GM19035 (cell line): ENCODE data around the gene SLC26A2.
"Not testable (repeated sequence)": the region's sequence is repeated elsewhere in the genome, so short reads cannot be mapped to it uniquely, and the experiment has no call there.

Source experiments
- ATAC-seq: cut with Tn5 transposase; IDR thresholded peaks from one replicate; pipeline ENCODE4 v1.9.1; 2021; ENCODE audit not compliant: unreplicated experiment

The SLC26A2 gene

DNA sequence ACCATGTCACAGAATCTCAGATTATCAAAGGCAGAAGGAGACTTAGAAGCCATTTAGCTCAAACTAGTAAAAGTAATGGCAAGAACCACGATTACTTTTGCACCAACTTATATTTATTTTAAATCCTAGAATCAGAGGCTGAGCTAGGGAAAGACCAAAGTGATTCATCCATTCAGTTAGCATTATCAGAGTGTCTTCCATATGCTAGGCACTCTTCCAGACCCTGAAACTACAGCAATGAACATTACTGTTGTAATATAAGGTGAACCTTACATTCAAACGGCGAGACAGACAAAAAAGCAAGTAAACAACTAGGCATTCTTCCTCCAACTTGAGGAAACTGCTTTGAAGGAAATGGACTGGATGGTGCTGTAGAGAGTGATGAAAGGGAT lies 23.9 kb upstream of the SLC26A2 start:
- no peak for ATAC-seq

DNA sequence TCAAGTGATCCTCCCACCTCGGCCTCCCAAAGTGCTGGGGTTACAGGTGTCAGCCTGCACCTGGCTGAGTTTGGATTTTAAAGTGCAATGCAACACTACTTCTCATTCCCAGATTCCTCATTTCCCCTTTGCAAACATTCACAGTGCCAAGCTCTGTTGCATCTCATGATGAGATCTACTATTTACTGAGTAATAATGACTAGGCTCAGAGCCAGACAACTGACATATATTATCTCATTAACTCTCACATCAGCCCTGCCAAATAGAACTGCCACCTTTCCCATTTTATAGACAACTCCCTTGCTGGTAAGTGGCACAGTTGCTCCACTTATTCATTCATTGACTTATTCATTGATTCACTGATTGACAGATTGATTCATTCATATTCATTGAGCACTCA lies 22.9 kb upstream of the SLC26A2 start:
- ATAC-seq: no peak

DNA sequence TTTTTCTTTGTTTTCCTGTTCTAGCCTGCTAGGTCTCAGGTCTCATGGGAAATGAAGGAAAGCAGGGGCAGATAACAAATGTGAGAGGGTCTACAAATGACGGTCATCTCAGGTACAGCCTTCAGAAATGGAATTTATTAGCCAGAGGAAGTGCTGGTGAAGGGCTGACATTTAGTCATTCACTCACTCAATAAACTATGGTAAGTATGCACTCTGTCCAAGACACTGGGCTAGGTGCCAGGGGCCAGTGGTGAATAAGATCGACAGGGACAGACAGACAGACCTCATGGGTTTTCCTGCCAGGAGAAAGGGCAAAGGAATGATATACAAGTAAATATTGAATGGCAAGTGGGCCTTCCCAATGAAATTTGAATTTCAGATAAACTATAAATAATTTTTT lies 22.3 kb upstream of the SLC26A2 start:
- ATAC-seq: no peak

DNA sequence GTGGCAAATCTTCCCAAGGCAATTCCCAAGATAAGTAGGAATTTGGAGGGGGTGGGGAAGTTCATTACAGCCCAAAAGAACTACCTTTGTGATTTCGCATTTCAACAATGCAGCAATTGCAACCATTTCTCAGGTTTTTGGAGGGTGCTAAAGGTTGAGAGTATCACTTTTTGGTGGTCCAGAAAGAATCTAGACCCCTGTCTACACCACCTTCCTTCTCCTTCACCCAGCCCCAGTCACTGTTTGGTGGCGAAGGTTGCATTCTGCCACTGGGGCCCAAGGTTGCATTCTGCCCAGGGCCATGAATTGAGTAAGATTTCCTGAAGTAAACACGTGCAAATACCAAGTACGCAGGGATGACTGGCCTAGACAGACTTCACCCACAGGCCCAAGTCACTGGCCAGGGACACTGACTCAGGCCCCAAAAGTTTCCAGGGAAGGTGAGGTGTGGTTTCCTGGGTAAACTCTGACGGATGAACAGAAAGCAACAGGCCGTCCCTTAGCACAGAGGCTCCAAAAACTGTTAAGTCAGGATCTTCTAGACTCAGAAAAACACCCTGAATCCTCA lies 21.7 kb upstream of the SLC26A2 start:
- ATAC-seq: no peak

DNA sequence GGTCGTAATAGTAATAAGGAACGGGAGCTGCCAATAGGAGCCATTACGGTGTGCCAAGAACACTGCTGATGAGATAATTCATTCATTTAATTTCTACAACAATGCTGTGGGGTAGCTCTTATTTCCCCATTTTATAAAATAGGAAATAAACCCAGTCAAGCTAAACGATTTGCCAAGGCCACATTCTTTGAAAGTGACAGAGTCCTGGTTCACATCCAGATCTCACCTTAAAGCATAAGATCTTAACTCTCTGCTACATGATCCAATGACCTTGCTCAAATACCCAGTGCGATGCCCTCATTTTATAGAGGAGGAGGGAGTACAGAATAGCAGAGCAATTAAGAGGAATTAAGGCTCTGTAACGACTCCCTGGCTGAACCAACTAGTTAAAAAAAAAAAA lies 21.0 kb upstream of the SLC26A2 start:
- no peak for ATAC-seq

DNA sequence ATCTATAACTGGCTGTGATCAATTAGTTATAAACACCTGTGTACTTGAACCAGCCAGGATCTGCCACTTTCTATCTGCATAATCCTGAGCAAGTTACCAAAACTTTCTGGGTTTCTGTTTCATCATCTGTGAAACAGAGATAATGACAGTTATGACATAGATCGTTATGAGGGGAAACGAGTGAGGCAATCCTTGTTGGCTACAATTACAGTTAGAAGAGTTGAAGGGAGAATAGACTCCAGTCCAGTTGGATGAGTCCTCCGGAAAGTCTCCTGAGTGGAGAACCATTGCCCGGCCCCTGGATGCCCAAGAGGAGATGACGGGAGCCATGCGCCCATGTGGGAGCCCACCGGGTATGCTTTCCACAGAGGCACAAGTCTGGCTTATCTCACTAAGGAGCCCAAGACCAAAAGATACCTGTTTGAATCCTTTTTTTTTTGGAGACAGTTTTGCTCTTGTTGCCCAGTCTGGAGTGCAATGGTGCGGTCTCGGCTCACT lies 20.4 kb upstream of the SLC26A2 start:
- no peak for ATAC-seq

DNA sequence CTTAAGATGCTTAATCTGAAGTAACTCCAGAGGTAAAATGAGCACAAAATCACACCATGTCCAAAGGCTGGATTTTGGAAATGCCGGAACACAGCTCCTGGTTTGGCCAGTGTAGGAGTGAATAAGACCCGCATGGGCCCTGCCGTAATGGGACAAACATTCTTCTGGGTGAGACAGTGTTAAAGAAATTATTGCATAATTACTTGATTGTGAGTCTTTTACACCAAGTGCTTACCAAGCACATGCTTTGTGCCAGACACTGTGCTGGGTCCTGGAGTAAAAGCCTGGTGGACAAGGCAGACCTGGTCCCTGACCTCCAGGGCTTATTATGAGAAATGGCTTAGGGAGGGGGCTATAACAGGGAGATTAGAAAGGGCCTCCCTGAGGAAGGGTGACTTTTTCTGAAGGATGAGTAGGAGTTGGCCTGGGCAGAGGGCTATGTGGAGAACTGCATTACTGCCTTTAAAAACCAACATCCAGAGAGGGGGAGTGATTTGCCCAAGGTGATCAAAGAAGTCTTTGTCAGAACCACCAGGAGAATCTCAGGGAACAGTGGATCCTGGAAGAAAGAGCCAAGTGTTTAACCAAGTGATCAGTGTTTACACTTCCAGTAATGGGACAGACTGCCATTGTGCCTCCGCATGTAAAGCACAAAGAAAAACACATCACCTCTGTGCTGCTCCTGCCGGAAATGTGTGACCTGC lies 19.5 kb upstream of the SLC26A2 start:
- no peak for ATAC-seq

DNA sequence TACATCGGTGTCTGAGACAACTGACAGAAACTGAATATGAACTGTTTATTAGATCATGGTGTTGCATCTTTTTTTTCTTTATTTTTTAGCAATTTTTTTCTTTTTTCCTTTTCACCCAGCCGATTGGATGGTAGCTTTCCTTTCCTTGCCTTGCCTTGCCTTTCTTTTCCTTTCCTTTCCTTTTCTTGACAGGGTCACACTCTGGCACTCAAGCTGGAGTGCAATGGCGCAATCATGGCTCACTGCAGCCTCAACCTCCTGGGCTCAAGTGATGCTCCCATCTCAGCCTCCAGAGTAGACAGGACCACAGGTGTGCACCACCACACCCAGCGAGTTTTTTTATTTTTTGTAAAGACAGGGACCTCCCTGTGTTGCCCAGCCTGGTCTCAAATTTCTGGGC lies 18.8 kb upstream of the SLC26A2 start:
- no peak for ATAC-seq

DNA sequence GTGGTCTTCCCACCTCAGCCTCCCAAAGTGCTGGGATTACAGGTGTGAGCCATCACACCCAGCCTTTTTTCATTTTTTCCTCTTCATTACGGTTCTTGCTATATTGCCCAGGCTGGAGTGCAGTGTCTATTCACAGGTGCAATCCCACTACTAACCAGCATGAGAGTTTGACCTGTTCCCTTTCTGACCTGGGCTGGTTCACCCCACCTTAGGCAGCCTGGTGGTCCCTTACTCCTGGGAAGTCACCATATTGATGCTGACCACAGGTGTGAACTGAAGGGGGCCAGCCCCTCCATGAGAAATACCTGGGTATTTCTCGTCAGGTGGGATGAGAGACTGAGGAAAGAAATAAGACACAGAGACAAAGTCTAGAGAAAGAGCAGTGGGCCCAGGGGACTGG lies 18.4 kb upstream of the SLC26A2 start:
- no peak for ATAC-seq

DNA sequence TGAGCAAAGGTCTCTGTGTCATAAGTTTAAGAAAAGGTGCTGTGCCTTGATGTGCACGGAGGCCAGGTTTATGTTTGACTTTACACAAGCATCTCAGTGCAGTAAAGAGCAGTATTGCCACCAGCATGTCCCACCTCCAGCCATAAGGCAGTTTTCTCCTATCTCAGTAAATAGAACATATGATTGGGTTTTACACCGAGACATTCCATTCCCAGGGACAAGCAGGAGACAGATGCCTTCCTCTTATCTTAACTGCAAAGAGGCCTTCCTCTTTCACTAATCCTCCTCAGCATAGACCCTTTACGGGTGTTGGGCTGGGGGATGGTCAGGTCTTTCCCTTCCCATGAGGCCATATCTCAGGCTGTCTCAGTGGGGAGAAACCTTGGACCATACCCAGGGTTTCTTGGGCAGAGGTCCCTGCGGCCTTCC lies 17.8 kb upstream of the SLC26A2 start:
- not testable (repeated sequence) for ATAC-seq

DNA sequence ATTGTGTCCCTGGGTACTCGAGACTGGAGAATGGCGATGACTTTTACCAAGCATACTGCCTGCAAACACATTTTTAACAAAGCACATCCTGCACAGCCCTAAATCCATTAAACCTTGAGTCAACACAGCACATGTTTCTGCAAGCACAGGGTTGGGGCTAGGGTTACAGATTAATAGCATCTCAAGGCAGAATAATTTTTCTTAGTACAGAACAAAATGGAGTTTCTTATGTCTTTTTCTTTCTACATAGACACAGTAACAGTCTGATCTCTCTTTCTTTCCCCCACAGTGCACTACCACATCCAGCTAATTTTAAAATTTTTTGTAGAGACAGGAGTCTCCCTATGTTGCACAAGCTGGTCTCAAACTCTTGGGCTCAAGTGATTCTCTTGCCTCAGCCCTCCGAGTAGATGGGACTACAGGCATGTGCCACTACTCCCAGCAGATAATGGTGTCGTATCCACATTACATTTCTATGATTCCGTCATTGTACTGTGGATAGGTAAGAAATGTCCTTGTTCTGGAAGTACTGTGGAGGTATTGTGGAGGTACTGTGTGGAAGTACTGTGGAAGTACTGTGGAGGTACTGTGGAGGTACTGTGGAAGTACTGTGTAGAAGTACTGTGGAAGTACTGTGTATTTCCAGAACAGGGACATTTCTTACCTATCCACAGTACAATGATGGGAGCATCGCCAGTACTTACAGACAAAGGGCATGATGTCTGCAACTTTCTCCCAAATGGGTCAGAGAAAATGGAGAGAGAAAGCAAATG lies 17.2 kb upstream of the SLC26A2 start:
- not testable (repeated sequence) for ATAC-seq

DNA sequence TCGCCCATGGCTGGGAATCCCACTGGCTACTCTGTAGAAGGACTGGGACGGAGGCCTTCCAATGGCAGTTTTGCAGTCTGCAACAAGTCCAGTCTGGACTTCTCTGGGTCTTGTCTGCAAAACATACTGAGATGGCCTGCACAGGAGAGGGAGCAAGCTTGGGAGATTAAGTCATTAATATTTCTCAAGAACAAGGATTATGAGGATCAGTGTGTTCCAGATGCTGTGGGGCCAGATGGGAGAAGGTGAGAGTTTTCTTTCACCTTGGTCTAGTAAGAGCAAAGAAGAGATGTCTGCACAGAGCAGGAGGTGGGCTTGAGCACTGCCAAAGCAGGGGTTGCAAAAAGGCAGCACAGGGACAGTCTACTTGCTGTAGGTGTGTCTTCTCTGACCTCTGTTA lies 15.9 kb upstream of the SLC26A2 start, which contains the start of gene PDE6A:
TSS of gene PDE6A (minus strand) at position 128 of the 400 bp plus-strand sequence. CDS start at position 8, 120 bp downstream.
- ATAC-seq: no peak

DNA sequence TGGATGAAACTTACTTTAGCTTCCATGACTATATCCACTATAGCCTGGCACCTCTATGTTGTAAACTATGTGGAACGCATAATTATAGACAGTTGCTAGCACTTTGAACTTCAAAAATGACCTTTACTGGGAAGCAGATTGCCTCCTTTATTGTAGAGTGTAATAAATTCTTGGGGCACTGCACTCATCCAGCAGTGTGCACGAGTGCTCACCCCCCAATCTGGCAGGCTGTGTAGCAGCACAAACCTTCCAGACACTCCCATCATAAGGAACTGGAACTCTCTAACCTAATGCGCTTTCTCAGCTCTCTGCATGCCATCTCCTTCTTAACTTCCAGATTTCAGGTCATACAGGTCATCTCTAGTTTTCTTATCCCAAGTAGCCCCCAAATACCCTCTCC lies 14.4 kb upstream of the SLC26A2 start:
- ATAC-seq: no peak

DNA sequence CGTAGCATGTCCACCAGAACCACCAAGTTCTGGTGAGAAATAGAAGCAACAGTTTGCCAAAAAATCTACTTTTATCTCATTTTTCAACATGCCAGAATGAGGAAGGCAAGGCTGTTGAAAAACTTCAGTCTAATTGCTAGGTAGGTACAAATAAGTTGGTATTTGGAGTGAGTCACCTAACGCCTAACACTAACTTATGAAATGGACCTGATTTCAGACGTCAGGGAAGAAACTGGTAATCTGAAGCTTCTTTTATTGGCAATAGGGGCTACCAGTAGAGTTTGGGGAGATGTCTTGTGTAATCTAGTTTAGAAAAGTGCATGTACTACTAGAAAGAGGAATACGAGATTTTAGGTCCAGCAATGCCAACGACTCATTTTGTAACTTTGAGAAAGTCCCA lies 11.6 kb upstream of the SLC26A2 start:
- no peak for ATAC-seq

DNA sequence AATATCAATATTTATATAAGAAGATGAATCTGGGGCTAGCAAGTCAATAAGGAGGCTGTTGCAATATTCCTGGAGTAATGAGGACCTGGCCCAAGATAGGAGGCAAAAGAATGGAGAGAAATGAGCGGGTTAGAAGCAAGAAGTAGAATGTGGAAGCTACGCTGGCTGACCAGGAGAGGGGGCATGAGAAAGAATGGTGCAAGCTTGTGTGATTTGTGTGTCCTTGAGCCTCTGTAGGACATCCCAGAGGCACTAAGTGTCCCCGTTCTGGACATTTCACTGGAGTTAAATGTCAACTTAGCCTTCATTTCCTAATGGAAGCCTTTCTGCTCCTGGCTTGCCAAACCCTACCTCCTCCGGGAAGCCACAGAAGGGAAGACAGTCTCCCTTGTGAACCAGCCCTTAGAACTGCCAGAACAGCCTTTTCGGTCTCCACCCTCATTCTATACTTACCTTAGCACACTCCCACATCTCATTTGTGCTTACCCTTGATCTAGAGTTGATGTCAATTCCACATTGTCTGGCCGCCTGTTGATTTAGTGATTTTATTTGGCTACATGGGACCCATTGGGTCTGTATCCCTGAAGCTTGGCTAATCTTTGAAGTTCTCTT lies 9.3 kb upstream of the SLC26A2 start:
- ATAC-seq: no peak

DNA sequence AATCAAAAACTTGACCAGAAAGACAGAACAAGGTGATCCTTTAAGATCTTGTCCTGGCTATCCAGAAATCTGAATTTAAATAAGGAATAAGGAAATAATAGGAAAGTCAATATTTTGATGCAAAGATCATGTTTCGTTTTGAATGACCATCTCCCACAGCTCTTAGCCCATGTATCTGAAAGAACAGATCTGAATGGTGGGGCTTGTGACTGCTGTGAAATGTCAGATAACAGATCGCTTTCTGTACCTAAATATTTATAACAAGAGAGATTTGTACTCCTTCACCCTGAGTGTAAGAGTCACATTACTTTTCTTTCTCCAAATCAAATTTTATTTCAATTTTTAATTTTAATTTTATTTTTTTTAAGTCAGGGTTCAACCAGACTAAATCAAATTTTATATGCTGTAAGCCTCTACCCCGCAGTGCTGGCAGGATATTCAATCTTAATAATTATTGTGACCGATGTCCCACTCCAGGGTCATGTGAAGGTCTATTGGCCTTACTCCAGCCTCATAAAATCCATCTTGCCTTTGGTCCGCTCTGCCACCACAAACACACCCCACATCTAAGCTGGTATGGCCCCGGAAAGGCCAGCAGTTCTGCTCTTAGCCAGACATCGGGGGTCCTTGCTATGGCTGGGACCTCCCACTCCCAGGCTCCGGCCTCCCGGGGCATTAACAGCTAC lies 7.0 kb upstream of the SLC26A2 start:
- ATAC-seq: no peak

DNA sequence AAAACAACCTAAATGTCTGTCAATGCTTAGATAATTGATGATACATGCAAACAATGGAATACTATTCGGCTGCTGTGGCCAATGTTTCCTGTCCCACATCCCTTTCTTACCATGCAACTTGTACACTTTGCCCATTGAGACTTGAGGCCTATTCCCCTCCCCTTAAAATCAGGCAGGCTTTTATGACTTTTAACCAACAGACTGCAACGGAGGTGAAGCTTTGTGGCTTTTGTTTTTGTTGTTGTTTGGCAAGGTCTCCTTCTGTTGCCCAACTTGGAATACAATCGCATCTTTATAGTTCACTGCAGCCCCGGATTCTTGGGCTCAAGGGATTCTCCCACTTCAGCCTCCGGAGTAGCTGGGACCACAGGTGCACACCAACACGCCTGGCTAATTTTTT lies 5.8 kb upstream of the SLC26A2 start:
- ATAC-seq: no peak

DNA sequence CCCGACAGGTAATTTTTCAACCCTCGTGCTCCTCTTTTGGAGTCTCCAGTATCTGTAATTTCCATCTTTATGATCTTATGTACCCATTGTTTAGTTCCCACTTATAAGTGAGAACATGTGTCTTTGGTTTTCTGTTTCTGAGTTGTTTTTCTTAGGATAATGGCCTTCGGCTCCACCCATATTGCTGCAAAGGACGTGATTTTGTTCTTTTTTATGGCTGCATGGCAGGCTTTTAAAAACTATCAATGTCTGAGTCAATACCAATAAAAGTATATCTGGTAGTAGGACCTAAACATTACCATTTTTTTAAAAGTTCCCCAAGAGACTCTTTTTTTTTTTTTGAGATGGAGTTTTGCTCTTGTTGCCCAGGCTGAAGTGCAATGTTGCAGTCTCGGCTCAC lies 3.9 kb upstream of the SLC26A2 start:
- no peak for ATAC-seq

DNA sequence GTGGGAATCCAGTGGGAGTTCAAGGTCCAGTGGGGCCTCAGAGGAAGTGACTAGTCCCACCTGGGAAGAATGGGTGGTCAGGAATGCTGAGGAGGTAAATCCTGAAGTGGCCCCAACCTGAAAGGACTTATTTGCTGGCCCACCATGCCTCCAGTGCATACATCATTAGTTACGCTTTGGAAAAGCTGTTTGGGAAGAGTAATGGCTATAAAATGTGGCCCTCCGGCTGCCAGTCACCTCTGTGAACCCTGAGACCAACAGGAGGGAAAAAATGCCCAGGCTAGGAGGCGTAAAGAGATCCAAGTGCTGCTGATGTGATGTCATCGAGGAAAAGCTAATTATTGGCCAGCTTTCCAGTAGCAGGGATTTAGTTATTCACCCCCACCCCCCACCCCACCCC lies 2.7 kb upstream of the SLC26A2 start:
- ATAC-seq: no peak

DNA sequence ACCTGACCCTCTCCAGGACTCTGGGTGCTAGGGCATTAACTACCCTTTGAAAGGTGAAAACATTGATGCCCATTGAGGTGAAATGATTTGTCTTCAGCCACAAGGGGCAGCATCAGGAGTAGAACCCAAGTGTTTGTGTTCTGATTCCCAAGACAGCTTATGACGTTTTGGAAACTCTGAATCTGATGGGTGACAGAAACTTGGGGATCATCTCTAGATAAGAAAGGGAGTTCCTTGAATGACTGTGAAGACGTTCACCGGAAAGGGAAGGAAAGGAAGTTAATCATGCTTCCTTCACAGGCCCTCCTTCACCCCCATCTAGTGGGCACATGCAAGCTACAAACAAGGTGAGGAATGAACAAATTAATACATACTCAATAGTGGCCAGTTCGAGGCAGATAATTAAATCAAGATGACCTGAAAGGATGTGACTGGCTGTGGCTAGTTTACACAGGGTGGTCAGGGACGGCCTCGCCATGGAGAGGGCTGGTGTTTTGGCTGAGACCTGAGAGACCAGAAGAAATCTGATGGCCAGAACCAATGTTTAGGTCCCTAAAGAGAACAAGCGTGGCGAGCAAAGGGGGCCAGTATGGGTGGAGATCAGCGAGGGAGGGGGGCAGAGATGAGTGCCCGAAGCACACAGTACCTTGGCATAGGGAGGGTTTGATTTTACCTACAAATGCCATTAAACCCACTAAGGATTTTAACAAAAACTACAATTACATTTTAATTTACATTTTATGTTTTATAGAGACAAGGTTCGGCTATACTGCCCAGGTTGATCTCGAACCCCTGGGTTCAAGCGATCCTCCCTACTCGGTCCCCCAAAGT lies 937 bp upstream of the SLC26A2 start:
- no peak for ATAC-seq
